Thoracic aorta (tissue), 2 donors: Measurements from ENCODE around the gene ZDHHC8. TPM values are rescaled to one million over a fixed set of nuclear protein-coding genes. Genes with fewer than 3 reads are reported as not detected.

Experiments
- ATAC-seq: fragments of 150-250 bp; one replicate; pipeline ENCODE4 v1.8.0; 2017; ENCODE audit warnings: low read depth; ENCODE audit not compliant: insufficient number of reproducible peaks, low FRiP score
- DNase-seq: peaks from one replicate; pipeline ENCODE4 v3.0.0-alpha.2; 2020; ENCODE audit warnings: low spot score
- H3K27ac ChIP-seq, 2 donors: fragments of 200-600 bp; sonication (generic); 1 replicate in 1 of 2; 2 replicates in 1 of 2; pipeline ENCODE4 v1.5.1; 2016; ENCODE audit warnings: mild to moderate bottlenecking in 2 of 2, moderate library complexity in 2 of 2
- H3K27me3 ChIP-seq: fragments of 200-600 bp; sonication (generic); replicated peaks from 2 replicates; pipeline ENCODE4 v1.6.0; 2016; ENCODE audit warnings: mild to moderate bottlenecking; ENCODE audit not compliant: insufficient read depth
- H3K36me3 ChIP-seq: fragments of 200-600 bp; sonication (generic); one replicate; pipeline ENCODE4 v1.5.1; 2016
- H3K4me1 ChIP-seq, 2 donors: fragments of 200-600 bp; sonication (generic); 1 replicate in 1 of 2; 2 replicates in 1 of 2; pipeline versions ENCODE4 v1.5.1 to v1.6.0; 2016; ENCODE audit warnings: low read depth in 2 of 2, mild to moderate bottlenecking in 1 of 2; ENCODE audit not compliant: control insufficient read depth in 1 of 2
- H3K4me3 ChIP-seq: fragments of 200-600 bp; sonication (generic); 2 replicates; pipeline ENCODE4 v1.5.1; 2016; ENCODE audit warnings: mild to moderate bottlenecking
- H3K9me3 ChIP-seq: fragments of 200-600 bp; sonication (generic); 2 replicates; pipeline ENCODE4 v1.5.1; 2016
- CTCF ChIP-seq: fragments of 200-600 bp; sonication (generic); IDR thresholded peaks from one replicate; pipeline ENCODE4 v1.5.1; 2019; ENCODE audit warnings: antibody characterized with exemption
- total RNA-seq, 2 donors: library from RNA; depleted of rRNA; stranded (reverse); fragments of >200 nt; gene quantifications; one replicate each; pipeline versions ENCODE4 v1.1.0 to v1.2.3, GENCODE V29; 2016

The ZDHHC8 gene
- total RNA-seq, 2 donors from 2014 or later, result 14.8 to 49.8 TPM

- DNase-seq (no peak), ATAC-seq (no peak)
- Histone ChIP-seq H3K27ac (no peak overlapping the region), H3K4me3 (no peak overlapping the region), H3K4me1 (no peaks in the 10 kb centered on the region), H3K27me3 (no peaks in the 10 kb centered on the region), H3K36me3 (no peaks in the 10 kb centered on the region), H3K9me3 (no peaks in the 10 kb centered on the region)
- no peak for TF ChIP-seq CTCF
Measured at GRCh38 chr22:20194681-20195593, 63.3 kb downstream of the ZDHHC8 start.

GRCh38 chr22:20196094-20196842 is 64.7 kb downstream of the ZDHHC8 start:
- TF ChIP-seq CTCF, result no peak
- no peak for DNase-seq
- no peak for ATAC-seq
- H3K4me3 ChIP-seq, result no peak overlapping the region
- no peaks in the 10 kb centered on the region for H3K4me1 ChIP-seq
- no peaks in the 10 kb centered on the region for H3K9me3 ChIP-seq
- H3K36me3 ChIP-seq, result no peaks in the 10 kb centered on the region
- no peaks in the 10 kb centered on the region for H3K27me3 ChIP-seq
- H3K27ac ChIP-seq, result no peak overlapping the region

Other genes with a start within 250 kb of the ZDHHC8 start
- 100 to 1,000 TPM; 230 to 300 TPM for gene COMT, start 190.0 kb upstream of the ZDHHC8 start, total RNA-seq
- gene TXNRD2, start 190.0 kb upstream of the ZDHHC8 start, total RNA-seq, result 10 to 100 TPM; 27.4 to 37.6 TPM
- gene ARVCF, start 115.0 kb upstream of the ZDHHC8 start, total RNA-seq, result 100 to 1,000 TPM in 1 of 2 donors, 10 to 100 TPM in 1; 95.0 to 165 TPM
- gene TANGO2, start 110.7 kb upstream of the ZDHHC8 start, total RNA-seq, result 100 to 1,000 TPM in 1 of 2 donors, 10 to 100 TPM in 1; 48.7 to 109 TPM
- 10 to 100 TPM; 23.7 to 47.3 TPM for gene DGCR8, start 51.6 kb upstream of the ZDHHC8 start, total RNA-seq
- 100 to 1,000 TPM; 130 to 140 TPM for gene RANBP1, start 15.7 kb upstream of the ZDHHC8 start, total RNA-seq
- gene TRMT2A, start 14.6 kb upstream of the ZDHHC8 start, total RNA-seq, result 10 to 100 TPM; 61.8 to 94.8 TPM
- gene CCDC188, start 19.3 kb downstream of the ZDHHC8 start, total RNA-seq, result not detected
- 1 to 10 TPM in 1 of 2 donors, not detected in 1; 7.4 TPM for gene RTN4R, start 136.5 kb downstream of the ZDHHC8 start, total RNA-seq
- gene DGCR6L, start 188.3 kb downstream of the ZDHHC8 start, total RNA-seq, result 10 to 100 TPM; 28.8 to 69.3 TPM